ENCODE measurements around the gene PSD2. TPM values are rescaled to one million over a fixed set of nuclear protein-coding genes. Genes with fewer than 3 reads are reported as not detected.

PSD2 gene
- total and polyA plus RNA-seq, 2 of the 13 experiments (the other 11 are each of a cell fraction or from before 2014, with no cell fraction given) = 0.07 TPM; not detected in 1

GRCh38 chr5:139769477-139769876 lies 26.1 kb upstream of the PSD2 start:
- no TSS peak for BruUV-seq (replicated peaks)
- 60% methylated on average over 1 of the region's 3 CpGs for WGBS (ENCODE audit: low lambda C conversion rate)
- no peak for FAIRE-seq

GRCh38 chr5:139770722-139771121 lies 24.9 kb upstream of the PSD2 start:
- Histone ChIP-seq H3K9me3 (ENCODE audit: low read length) (no peaks in the 10 kb centered on the region), H3K27me3 (ENCODE audit: control insufficient read depth in 1 of 2, insufficient read depth in 2 of 2, low read length in 2 of 2) (peaks cover 0 to 13% of the 10 kb centered on the region in 2 experiments; a peak in 1 of 5 replicates), H4K20me1 (ENCODE audit: insufficient read depth, low read length) (no peaks in the 10 kb centered on the region), H3K9ac (ENCODE audit: insufficient read depth, low read depth, low read length) (no peak overlapping the region), H3K4me3 (replicated peaks in 1 of 3; ENCODE audit: insufficient read depth in 1 of 3, low read depth in 2 of 3, low read length in 3 of 3) (no peak overlapping the region), H3K79me2 (ENCODE audit: insufficient read depth, low read length) (no peaks in the 10 kb centered on the region), H3K27ac (ENCODE audit: extremely low read length, insufficient read depth, low read length) (no peak overlapping the region), H2AFZ (ENCODE audit: low read length) (no peak overlapping the region), H3K4me1 (ENCODE audit: insufficient read depth, low read length) (peaks cover 58% of the 10 kb centered on the region), H3K4me2 (ENCODE audit: low read depth, low read length) (no peak overlapping the region), H3K36me3 (replicated peaks in 1 of 2; ENCODE audit: control insufficient read depth in 1 of 2, insufficient read depth in 2 of 2, low read length in 2 of 2) (no peaks in the 10 kb centered on the region)
- in situ Hi-C loops (cut with HindIII; ENCODE audit: extremely low pct_ligation_motif_present, low pct_unique_long_range_greater_than_20kb) = no loop called here
- 52% methylated on average over 2 of the region's 2 CpGs for WGBS (ENCODE audit: low lambda C conversion rate)
- DNase-seq (ENCODE audit: low spot score) = no peak
- BruUV-seq (replicated peaks) = no TSS peak
- intact Hi-C loops (cut with micrococcal nuclease; ENCODE audit: unreplicated experiment) = no loop called here
- POLR2A ChIA-PET = no interaction called here
- ATAC-seq = no peak
- TF ChIP-seq ZNF572 (CRISPR knock-in tag; IDR thresholded peaks at IDR 0.05) = no peak
- TF ChIP-seq PHB2 (IDR thresholded peaks at IDR 0.05; ENCODE audit: partially characterized antibody) = no peak
- TF ChIP-seq HDAC2 (CRISPR knock-in tag; IDR thresholded peaks at IDR 0.05) = no peak
- TF ChIP-seq, protein P1, sequence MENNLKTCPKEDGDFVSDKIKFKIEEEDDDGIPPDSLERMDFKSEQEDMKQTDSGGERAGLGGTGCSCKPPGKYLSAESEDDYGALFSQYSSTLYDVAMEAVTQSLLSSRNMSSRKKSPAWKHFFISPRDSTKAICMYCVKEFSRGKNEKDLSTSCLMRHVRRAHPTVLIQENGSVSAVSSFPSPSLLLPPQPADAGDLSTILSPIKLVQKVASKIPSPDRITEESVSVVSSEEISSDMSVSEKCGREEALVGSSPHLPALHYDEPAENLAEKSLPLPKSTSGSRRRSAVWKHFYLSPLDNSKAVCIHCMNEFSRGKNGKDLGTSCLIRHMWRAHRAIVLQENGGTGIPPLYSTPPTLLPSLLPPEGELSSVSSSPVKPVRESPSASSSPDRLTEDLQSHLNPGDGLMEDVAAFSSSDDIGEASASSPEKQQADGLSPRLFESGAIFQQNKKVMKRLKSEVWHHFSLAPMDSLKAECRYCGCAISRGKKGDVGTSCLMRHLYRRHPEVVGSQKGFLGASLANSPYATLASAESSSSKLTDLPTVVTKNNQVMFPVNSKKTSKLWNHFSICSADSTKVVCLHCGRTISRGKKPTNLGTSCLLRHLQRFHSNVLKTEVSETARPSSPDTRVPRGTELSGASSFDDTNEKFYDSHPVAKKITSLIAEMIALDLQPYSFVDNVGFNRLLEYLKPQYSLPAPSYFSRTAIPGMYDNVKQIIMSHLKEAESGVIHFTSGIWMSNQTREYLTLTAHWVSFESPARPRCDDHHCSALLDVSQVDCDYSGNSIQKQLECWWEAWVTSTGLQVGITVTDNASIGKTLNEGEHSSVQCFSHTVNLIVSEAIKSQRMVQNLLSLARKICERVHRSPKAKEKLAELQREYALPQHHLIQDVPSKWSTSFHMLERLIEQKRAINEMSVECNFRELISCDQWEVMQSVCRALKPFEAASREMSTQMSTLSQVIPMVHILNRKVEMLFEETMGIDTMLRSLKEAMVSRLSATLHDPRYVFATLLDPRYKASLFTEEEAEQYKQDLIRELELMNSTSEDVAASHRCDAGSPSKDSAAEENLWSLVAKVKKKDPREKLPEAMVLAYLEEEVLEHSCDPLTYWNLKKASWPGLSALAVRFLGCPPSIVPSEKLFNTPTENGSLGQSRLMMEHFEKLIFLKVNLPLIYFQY (CRISPR knock-in tag; IDR thresholded peaks at IDR 0.05; ENCODE audit: borderline replicate concordance) = no peak
- CTCF ChIA-PET (ENCODE audit: low intra/inter-chr PET ratio, low total read pairs) = no interaction called here
- no peak for FAIRE-seq

More at GRCh38 chr5:139769477-139769876, 26.1 kb upstream of the PSD2 start:
- Histone ChIP-seq H3K9ac (ENCODE audit: insufficient read depth, low read depth, low read length) (no peak overlapping the region), H3K27ac (ENCODE audit: extremely low read length, insufficient read depth, low read length) (no peak overlapping the region), H3K9me3 (ENCODE audit: low read length) (no peaks in the 10 kb centered on the region), H3K4me3 (replicated peaks in 1 of 3; ENCODE audit: insufficient read depth in 1 of 3, low read depth in 2 of 3, low read length in 3 of 3) (no peak overlapping the region), H4K20me1 (ENCODE audit: insufficient read depth, low read length) (no peaks in the 10 kb centered on the region), H3K27me3 (ENCODE audit: control insufficient read depth in 1 of 2, insufficient read depth in 2 of 2, low read length in 2 of 2) (peaks cover 0 to 13% of the 10 kb centered on the region in 2 experiments; a peak in 1 of 5 replicates), H3K79me2 (ENCODE audit: insufficient read depth, low read length) (no peaks in the 10 kb centered on the region), H3K4me2 (ENCODE audit: low read depth, low read length) (no peak overlapping the region), H3K4me1 (ENCODE audit: insufficient read depth, low read length) (peaks cover 54% of the 10 kb centered on the region), H2AFZ (ENCODE audit: low read length) (no peak overlapping the region), H3K36me3 (replicated peaks in 1 of 2; ENCODE audit: control insufficient read depth in 1 of 2, insufficient read depth in 2 of 2, low read length in 2 of 2) (no peaks in the 10 kb centered on the region)
- CTCF ChIA-PET (ENCODE audit: low intra/inter-chr PET ratio, low total read pairs) = no interaction called here
- in situ Hi-C loops (cut with HindIII; ENCODE audit: extremely low pct_ligation_motif_present, low pct_unique_long_range_greater_than_20kb) = no loop called here
- DNase-seq (ENCODE audit: low spot score) (no peak), ATAC-seq (no peak)
- intact Hi-C loops (cut with micrococcal nuclease; ENCODE audit: unreplicated experiment) = loop anchor here (5.0 kb wide), 1 partner anchor 77 kb away; no protein-coding TSS in a partner anchor
- TF ChIP-seq ZEB1 (IDR thresholded peaks at IDR 0.05; ENCODE audit: insufficient replicate concordance, low read depth) (peak; percentile 31), HNF4A (CRISPR knock-in tag; IDR thresholded peaks at IDR 0.05) (peak; percentile 24; the same call in 1 of the 2 replicates), FOSL2 (CRISPR knock-in tag; IDR thresholded peaks at IDR 0.05) (peak; percentile 53), IRX3 (CRISPR knock-in tag; IDR thresholded peaks at IDR 0.05; ENCODE audit: borderline replicate concordance, low read depth) (no peak), MEIS2 (CRISPR knock-in tag; IDR thresholded peaks at IDR 0.05) (no peak)
- POLR2A ChIA-PET = no interaction called here

Data from HepG2 (cell line).